EH (cell line): ENCODE measurements around the gene DCP1A.
"Not testable (repeated sequence)": the region's sequence is repeated elsewhere in the genome, so short reads cannot be mapped to it uniquely, and the experiment has no call there.

Experiments
- DNase-seq: peaks from one replicate; pipeline ENCODE4 v3.0.0-alpha.2; 2015; ENCODE audit warnings: low read depth

The DCP1A gene

DNA sequence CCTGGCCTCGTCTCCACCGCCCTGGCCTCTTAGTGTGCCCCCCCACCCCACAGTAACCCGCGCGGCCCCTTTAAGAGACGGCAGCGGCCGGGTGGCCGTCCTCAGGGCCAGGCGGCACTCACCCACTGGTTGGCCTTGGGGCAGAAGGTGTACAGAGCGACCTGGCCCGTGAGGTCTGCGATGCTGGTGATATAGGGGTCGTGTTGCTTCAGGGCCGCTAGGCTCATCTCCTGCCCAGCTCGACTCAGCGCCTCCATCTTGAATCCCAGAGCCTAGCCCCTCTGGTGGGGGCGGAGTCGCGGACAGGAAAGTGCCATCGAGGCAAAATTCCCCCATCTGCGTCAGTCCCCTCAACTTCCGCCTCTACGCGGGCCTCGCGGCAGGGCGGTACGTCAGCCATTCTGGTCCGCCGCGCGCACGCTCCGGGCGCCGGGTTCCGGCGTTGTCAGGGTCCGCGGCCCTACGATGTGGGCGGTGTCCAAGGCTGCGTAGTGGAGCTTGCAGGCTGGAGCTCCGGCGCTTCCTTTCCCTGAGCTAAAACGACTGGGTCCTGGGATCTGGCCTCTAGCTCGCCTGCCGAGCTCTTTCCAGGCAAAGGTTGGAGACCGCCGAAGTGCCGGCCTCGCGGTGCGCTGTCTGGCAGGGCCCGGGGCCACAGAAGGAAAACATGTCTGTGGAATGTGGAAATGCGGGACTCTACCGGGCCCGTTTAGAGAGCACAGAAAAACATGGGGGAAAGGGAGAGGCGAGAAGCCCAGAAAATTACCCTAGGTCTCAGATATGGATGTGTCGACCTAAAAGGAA, at the start of gene DCP1A:
Gene DCP1A (minus strand): TSS at position 283 of the 804 bp plus-strand sequence. CDS start 26 bp downstream, at position 257.
- peak; percentile 97 for DNase-seq

DNA sequence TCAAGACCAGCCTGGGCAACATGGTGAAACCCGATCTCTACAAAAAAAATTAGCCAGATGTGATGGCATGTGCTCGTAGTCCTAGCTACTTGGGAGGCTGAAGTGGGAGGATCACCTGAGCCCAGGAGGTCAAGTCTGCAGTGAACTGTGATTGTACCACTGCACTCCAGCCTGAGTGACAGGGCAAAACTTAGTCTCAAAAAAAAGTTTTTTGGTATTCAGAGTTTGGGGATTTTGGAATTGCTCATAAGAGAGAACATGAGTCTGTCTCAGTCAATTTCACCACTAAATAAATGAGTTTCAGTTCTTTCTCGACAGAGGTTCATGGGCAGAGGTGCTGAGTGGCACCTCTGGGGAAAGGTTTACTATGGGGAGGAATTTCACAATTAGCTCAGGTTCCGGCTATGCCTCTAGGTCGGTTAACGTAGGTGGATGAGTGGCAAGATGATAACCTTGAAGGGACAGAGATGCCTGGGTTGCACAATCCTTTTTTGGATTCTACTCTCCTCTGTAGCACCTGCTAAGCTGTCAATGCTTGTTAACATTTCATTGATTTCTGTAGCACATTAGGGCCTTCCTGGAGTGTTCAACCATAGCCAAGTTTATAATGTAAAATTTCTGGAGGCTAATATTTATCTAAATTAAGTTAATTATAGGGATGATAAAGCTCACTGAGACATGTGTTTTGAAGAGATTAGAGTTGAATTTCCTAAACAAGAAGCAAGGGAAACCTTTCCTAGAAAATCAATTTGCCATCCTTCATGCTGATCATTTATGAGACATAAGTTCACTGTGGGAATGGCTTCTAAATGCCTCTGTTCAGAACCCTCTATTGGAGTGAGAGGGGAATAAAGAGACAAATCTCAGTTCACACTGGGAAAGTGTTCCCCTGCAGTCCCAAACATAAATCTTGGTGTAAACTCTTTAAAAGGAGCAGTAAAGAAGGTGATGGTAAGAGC, 37.4 kb upstream of the DCP1A start:
- no peak for DNase-seq

DNA sequence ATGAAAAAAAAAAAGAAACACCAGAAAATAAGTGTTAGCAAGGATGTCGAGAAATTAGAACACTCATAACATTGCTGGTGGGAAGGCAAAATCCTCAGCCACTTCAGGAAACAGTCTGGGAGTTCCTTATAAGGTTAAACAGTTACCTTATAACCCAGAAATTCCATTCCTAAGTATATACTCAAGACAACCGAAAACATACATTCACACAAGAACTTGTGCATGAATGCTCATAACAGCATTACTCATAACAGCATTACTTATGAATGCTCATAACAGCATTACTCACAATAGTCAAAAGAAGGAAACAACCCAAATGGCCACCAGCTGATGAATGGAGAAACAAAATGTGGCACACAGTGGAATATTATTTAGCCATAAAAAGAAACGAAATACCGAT, 34.8 kb upstream of the DCP1A start:
- peak; percentile 38 for DNase-seq

DNA sequence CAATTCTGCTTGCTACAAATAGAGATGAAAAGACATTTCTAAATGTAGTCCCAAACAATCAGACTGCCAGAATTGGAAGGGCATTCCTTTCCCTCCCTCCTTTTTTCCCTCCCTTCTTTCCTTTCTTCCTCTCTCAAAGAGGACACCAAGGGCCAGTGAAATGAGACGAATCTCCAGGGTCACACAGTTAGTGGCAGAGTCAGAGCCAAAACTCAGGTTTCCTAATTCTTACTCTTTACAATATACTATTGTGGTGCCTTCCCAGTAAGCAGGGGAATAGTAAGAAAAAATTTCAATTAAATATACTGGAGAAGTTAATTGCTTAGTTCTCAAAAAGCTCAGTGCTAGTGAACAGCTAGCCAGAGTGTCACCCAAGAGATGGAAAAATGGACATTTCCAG, 33.0 kb upstream of the DCP1A start:
- DNase-seq = no peak

DNA sequence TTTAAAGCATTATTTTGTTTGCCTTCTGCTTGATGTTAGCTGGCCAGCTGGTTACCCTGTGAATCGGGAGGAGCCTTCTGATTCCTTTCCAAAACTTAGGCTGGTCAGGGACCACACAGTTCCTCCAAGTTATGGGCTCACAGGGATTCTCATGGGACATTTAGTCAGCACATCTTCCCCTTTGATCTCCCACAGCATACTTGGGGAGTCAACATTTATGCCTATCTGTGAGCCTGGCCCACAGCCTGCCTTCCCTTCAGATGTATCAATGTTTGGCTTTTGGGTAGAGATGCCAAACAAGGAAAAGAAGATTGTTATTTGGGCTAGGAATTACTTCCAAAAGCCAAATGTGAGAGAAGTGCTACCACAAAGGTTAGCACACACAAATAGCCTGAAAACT, 32.6 kb upstream of the DCP1A start:
- no peak for DNase-seq

DNA sequence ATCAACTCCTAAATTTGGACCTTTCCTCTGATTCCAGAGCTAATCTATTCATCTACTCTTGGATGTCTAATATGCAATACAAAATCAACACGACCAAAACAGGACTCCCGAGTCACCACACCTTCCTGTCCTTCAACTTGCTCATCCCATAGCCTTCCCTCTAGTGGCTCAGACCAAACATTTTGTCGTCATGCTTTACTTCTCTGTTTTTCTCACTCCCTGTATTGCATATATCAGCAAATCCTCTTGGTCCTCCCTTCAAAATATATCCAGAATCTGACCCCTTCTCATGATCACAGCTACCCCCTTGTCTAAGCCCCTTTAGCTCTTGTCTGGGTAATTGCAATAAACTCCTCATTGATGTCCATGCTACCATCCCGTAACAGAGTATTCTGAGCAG, 30.5 kb upstream of the DCP1A start:
- no peak for DNase-seq

DNA sequence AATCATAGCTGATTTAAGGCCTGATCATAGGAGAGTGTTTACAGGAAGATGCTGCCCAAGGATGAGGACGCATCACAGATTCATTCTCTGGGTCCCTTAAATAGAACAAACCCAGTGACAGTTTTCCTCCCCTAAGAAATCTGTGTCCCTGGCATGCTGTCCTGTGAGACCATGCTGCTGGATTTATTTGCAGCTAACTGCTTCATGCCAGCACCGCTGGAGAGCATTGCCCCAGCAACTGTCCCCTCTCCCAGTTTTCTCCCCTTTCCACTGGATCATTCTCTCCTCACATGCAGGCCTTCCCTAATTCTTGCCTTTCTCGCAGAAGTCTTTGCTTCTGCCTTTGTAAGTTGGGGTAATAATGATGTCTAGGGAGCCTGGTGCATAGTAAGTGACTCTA, 29.3 kb upstream of the DCP1A start:
- DNase-seq = no peak

DNA sequence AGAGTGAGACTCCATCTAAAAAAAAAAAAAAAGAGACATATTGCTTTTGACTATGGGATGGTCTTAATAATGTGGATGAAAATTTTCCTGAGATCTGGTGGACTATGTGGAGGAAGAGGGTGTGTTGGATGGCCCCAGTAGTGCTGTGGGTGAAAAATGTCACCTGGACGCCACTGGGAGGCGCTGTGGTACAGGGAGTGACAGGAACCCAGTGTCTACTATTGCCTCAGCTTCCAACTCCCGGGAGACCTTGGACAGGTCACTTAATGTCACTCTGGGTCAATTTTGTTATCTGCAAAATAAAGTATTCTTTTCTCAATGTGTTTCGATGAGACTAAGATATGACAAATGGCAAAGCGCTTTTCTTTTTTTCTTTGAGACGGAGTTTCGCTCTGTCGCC, 27.7 kb upstream of the DCP1A start:
- DNase-seq = peak; percentile 59

DNA sequence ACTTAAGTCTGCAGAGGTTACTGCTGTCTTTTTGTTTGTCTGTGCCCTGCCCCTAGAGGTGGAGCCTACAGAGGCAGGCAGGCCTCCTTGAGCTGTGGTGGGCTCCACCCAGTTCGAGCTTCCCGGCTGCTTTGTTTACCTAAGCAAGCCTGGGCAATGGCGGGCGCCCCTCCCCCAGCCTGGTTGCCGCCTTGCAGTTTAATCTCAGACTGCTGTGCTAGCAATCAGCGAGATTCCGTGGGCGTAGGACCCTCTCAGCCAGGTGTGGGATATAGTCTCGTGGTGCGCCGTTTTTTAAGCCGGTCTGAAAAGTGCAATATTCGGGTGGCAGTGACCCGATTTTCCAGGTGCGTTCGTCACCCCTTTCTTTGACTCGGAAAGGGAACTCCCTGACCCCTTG, 23.4 kb upstream of the DCP1A start:
- not testable (repeated sequence) for DNase-seq

DNA sequence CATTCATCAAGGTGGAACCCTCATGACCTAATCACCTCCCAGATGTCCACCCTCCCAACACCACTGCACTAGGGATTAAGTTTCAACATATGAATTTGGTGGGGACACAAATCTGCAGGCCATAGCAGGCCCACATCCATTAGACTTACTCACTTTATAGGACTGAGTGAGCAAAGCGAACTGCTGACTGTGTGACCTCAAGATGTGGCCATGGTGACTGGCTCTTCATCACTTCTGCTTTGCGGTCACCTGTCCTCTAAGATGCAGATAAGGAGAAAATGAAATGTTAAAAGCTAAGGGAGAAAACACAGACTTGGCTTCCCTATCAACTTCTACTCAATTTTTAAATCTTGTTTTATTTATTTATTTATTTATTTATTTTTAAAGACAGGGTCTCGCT, 14.5 kb upstream of the DCP1A start:
- no peak for DNase-seq

DNA sequence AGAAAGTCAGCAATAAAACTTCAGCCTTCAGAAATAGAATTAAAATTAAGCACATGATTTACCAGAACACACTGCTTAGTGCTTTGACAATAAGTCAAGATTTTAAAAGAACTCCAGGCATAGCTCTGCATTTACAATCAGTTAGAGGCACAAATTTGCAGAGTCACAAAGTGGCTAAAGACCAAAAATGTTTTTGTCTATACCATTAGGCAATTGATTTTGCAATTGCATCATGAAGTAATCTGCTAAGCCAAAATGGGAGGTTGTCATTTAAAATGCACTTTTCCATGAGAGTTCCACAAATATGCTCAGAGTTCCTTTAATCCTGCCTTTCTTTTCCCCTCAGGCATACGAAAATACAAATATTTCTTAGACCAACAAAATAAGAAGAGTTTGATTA, 10.1 kb upstream of the DCP1A start:
- DNase-seq = peak; percentile 15

DNA sequence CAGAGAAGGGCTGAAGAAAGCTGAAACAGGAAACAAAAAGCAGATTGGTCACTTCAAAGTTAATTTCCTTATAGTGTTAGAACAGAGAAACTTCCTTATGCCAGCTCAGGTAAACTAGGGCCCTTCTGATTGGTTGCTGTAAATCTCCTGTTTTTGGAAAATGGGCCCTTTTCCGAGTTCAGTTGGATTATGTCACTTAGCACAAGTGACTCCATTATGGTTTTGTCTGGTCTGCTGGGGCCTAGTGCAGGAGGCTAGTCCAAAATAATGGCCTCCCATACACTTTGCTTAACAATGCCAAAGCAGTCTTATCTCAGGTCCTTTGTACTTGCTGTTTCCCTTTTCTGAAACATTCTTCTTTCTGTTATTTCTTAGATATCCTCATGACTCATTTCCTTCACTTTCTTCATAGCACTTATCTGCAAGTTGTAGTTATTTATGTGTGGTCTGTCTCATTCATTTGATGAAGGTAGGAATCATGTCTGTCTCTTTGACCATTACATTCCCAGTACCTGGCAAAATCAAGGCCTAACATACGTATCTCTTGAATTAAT, 7.7 kb upstream of the DCP1A start:
- peak; percentile 16 for DNase-seq

DNA sequence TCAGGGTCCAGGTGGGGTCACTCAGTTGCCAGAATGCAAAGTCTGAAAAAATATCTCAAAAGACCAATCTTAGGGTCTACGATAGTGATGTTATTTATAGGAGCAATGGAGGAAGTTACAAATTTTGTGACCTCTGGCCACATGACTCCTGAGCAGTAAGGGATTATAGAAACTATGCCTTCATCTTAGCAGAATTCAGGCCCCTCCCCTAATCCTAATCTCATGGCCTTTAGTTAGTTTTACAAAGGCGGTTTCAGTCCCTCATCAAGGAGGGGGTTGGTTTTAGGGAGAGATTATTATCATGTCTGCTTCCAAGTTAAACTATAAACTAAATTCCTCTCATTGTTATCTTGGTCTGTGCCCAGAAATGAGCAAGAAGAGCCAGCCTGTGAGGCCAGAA, 5.9 kb upstream of the DCP1A start:
- no peak for DNase-seq

DNA sequence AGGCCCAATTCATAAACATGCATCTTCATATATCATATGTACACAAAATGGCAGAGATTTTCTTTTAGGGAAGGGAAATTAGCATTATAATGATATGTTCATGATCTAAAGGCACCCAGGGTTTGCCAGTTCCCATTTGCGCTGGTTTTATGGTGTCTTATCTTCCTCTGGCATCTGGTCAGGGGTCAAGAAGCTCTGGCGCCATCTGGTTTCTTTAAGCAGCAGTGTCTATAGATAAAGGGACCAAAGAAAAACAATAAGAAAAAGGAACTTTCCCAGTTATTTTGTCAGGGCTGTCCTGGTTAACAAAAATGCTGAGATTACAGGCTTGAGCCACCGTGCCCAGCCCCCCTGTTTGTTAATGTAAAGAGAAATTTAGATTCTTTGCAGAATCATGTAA, 3.3 kb upstream of the DCP1A start:
- DNase-seq = peak; percentile 69

DNA sequence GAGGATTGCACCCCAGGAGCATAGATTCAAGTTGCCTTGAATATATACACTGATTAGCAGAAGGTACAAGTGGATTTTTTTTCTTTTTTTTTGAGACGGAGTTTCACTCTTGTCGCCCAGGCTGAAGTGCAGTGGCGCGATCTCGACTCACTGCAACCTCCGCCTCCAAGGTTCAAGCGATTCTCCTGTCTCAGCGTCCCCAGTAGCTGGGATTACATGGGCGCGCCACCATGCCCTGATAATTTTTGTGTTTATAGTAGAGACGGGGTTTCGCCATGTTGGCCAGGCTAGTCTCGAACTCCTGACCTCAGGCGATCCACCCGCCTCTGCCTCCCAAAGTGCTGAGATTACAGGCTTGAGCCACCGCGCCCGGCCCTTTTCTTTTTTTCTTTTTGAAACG, 775 bp upstream of the DCP1A start:
- DNase-seq = not testable (repeated sequence)

DNA sequence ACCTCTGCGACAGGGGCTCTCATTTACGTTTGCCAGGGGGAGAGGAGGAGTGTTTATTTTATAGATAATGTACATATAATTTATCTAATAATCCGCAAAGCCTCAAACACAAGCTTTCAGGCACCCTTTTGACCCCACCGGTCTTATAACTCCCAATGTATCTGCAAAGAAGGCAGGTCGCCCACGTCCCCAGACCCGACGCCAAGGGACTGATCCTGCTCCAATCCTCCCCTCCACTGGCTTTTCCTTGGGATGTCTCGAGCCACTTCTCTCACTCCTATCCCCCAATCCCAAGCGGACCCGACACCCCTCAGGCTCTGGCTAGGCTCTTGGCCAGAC, 452 bp downstream of the DCP1A start:
- DNase-seq = no peak

DNA sequence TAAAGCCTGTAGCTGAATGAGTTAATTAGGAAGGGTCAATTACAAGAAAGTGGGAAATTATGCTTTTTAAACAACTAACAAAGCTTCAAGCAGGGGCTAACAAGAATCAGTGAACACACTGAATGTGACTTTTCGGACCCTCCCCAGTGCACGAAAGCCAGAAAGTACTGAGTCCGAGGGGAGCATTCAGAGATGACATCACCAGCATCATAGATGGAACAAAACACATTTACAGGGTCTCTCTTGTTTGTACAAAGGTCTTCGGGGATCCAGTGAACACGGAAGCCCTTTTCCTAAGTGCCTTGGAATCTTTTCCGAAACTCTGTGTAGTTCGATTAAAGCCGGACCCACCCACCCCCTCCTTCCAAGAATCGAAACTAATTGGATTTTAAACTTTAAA, 829 bp downstream of the DCP1A start:
- peak; percentile 34 for DNase-seq

DNA sequence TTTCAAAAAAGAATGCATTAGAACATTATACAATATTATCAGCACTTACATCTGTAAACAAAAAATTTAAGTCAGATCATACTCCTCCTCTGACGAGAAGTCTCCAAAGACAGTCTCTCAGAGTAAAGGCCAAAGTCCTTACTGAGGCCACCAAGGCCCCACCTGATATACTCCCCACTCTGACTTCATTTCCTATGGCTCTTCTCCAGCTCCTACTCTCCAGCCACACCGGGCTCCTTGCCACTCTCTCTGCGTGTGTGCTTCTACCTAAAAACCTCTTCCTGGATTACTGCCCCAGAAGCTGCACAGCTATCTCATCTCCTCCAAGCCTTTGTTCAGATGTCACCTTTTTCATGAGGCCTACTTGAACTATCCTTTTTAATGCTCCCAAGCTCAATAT, 5.0 kb downstream of the DCP1A start:
- DNase-seq = no peak

DNA sequence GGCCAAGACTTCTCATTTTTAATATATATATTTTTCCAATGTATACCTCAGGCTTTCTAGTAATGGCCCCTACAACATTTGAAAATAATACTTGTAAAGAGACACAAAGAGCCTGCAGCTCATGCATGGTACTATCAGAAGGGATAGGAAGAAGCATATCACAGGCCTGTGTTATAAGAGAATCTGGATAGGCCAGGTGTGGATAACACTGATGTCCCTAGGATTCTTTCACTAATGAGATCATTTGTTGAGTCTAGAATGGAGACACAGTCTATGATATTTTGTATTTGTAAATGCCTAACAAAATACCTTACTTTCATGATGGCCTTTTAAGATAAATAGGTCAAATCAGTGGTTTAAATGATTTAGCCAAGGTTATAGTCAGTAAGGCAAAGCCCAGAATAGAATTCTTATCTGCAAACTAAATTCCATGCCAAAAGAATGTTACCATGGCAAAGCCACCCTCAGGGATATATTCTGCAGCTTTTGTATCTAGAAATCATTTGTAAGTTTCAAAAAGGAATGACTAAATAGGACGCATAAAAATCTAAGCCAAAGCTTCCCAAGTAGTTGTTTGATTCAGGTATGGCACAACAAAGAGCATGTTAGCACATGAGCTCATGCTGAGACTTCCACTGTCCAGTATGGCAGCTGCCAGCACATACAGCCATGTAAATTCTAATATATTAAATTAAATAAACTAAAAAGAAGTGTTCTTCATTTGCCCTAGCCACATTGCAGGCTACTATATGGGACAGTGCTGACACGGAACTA, 10.0 kb downstream of the DCP1A start:
- DNase-seq = no peak

DNA sequence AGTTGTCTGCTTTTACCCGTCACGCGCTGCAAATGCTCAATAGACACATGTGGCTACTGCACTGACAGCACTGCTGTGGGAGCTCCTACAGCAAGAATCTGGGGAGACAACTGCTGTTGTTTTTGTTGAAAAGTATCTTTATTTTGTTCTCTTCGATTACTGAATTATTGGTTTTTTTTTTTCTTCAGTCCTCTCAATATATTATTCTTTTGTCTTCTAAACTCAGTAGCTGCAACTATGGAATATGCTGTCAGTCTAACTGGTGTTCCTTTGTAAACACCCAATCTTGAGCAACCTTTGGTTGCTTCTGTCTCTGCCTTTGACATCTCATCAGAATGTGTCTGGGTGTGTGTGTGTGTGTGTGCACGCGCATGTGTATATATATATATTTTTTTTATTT, 12.6 kb downstream of the DCP1A start:
- DNase-seq = no peak

DNA sequence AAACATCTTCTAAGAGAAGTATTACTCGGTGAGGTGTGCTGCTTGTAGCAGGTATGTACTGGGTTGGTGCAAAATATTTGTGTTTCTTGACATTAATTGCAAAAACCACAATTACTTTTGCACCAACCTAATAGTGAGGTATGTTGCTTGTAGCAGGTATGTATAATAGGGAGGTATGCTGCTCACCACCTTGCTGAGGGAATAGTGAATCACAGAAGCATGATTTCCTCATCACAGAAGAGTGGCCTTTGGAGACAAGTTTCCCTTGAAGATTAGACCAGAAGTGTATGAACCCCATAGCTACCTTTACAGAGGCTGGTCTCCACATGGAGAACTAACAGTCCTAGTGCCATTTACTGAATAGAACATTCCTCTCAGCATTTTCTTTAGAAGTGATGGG, 15.5 kb downstream of the DCP1A start:
- no peak for DNase-seq

DNA sequence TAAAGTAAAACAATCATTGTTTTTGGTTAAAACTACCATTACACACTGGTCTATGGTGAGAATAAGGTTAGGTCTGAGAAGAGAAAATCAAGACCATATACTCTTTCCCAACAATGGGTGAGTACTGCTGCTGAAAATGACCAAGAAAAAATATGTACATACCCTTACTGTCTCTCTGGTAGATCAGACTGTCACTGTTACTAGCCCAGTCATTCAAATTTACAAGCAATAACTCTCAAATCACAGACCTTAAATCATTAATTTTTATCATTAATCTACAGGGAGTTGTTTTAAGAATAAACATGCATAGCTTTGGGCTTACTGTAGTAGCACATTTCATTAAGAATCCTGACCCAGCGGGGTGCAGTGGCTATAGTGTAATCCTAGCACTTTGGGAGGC, 17.4 kb downstream of the DCP1A start:
- DNase-seq = no peak
